Stimulated activated CD8-positive, alpha-beta memory T cell treated with anti-CD3 and anti-CD28 coated beads, Interleukin-12 subunit alpha, Interleukin-12 subunit beta, amount 100 ng/mL, for 24 hours (primary cell): ENCODE results near the gene NQO2.
A peak's percentile ranks its signal among the peaks of the same experiment; 100 is the strongest.
"Not testable (repeated sequence)": the region's sequence is repeated elsewhere in the genome, so short reads cannot be mapped to it uniquely, and the experiment has no call there.

Experiments used
- DNase-seq: peaks from one replicate; pipeline ENCODE4 v3.0.0-alpha.2; 2020; ENCODE audit errors: extremely low read depth

NQO2 gene

GRCh38 chr6:2970034-2970685, 29.5 kb upstream of the NQO2 start:
- no peak for DNase-seq

- DNase-seq, result no peak
These were observed 28.8 kb upstream of the NQO2 start for GRCh38 chr6:2970753-2971419.

- DNase-seq, result no peak
These were observed 28.1 kb upstream of the NQO2 start, which contains the start of gene SERPINB6 for GRCh38 chr6:2971420-2972218. TSS of gene SERPINB6 (minus strand) at chr6:2971567. CDS start at chr6:2959332, 12,235 bp downstream.

- DNase-seq, result not testable (repeated sequence)
These were observed 27.5 kb upstream of the NQO2 start for GRCh38 chr6:2972219-2972487.

- DNase-seq, result not testable (repeated sequence)
These were observed 27.0 kb upstream of the NQO2 start for GRCh38 chr6:2972685-2973084.

GRCh38 chr6:2973180-2973579, 26.5 kb upstream of the NQO2 start:
- not testable (repeated sequence) for DNase-seq

- no peak for DNase-seq
These were observed 26.0 kb upstream of the NQO2 start for GRCh38 chr6:2973676-2974075.

- DNase-seq, result no peak
These were observed 23.6 kb upstream of the NQO2 start for GRCh38 chr6:2976060-2976459.

GRCh38 chr6:2976571-2977085, 23.1 kb upstream of the NQO2 start:
- DNase-seq, result no peak

- no peak for DNase-seq
These were observed 22.4 kb upstream of the NQO2 start for GRCh38 chr6:2977290-2977689.

- DNase-seq, result no peak
These were observed 21.7 kb upstream of the NQO2 start for GRCh38 chr6:2977799-2978590.

- DNase-seq, result no peak
These were observed 20.8 kb upstream of the NQO2 start for GRCh38 chr6:2978923-2979322.

GRCh38 chr6:2979819-2980464, 19.8 kb upstream of the NQO2 start:
- no peak for DNase-seq

GRCh38 chr6:2980465-2980855, 19.2 kb upstream of the NQO2 start:
- no peak for DNase-seq

- no peak for DNase-seq
These were observed 17.1 kb upstream of the NQO2 start for GRCh38 chr6:2982426-2983117.

GRCh38 chr6:2984738-2985406, 14.8 kb upstream of the NQO2 start:
- no peak for DNase-seq

GRCh38 chr6:2986722-2987221, 12.9 kb upstream of the NQO2 start:
- no peak for DNase-seq

- DNase-seq, result no peak
These were observed 11.6 kb upstream of the NQO2 start for GRCh38 chr6:2988094-2988425.

GRCh38 chr6:2988426-2989331, 11.0 kb upstream of the NQO2 start:
- peak; percentile 57 for DNase-seq
